ENCODE measurements around the gene BATF.

The BATF gene

DNA sequence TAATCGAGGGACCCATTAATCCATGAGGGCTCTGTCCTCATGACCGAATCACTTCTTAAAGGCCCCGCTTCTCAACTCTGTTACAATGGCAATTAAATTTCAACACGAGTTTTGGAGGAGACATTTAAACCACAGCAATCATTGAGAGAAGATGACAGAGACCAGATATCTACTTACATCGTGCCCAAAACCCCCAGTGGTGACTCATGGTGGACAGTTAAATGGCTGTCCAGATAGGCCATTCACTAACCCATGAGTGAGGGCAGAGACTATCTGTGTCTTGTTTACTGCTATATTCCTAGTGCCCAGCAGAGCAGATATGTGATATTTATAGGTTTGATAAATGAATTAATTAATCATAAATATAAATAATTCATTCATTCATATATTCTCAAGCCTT lies 36.2 kb downstream of the BATF start:
- H3K9me3 Mint-ChIP-seq = no peaks in the 10 kb centered on the region
- no peak overlapping the region for H3K27ac Mint-ChIP-seq
- no peak overlapping the region for H3K4me3 Mint-ChIP-seq
- no peaks in the 10 kb centered on the region for H3K36me3 Mint-ChIP-seq (ENCODE audit: low read depth)
- H3K27me3 Mint-ChIP-seq (ENCODE audit: low read depth) = peaks cover 36% of the 10 kb centered on the region
- TF ChIP-seq, protein P1, sequence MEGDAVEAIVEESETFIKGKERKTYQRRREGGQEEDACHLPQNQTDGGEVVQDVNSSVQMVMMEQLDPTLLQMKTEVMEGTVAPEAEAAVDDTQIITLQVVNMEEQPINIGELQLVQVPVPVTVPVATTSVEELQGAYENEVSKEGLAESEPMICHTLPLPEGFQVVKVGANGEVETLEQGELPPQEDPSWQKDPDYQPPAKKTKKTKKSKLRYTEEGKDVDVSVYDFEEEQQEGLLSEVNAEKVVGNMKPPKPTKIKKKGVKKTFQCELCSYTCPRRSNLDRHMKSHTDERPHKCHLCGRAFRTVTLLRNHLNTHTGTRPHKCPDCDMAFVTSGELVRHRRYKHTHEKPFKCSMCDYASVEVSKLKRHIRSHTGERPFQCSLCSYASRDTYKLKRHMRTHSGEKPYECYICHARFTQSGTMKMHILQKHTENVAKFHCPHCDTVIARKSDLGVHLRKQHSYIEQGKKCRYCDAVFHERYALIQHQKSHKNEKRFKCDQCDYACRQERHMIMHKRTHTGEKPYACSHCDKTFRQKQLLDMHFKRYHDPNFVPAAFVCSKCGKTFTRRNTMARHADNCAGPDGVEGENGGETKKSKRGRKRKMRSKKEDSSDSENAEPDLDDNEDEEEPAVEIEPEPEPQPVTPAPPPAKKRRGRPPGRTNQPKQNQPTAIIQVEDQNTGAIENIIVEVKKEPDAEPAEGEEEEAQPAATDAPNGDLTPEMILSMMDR (IDR thresholded peaks at IDR 0.05; ENCODE audit: unreplicated experiment in 3 of 3) = no peak
- H3K4me1 Mint-ChIP-seq = no peaks in the 10 kb centered on the region

DNA sequence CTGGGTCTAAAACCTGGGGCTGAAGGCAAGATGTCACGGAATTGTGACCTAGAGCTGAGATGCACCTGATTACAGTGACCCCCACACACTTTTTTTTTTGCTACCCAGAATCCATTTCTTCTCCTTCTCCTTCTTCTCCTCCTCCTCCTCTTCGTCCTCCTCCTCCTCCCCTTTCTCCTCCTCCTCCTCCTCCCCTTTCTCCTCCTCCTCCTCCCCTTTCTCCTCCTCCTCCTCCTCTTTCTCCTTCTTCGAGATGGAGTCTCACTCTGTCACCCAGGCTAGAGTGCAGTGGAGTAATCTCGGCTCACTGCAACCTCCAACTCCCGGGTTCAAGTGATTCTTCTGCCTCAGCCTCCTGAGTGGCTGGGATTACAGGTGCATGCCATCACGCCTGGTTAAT lies 36.8 kb downstream of the BATF start:
- no peaks in the 10 kb centered on the region for H3K4me1 Mint-ChIP-seq
- no peak overlapping the region for H3K27ac Mint-ChIP-seq
- no peak overlapping the region for H3K4me3 Mint-ChIP-seq
- H3K9me3 Mint-ChIP-seq = no peaks in the 10 kb centered on the region
- H3K36me3 Mint-ChIP-seq (ENCODE audit: low read depth) = no peaks in the 10 kb centered on the region
- TF ChIP-seq, protein P1 (IDR thresholded peaks at IDR 0.05; ENCODE audit: unreplicated experiment in 3 of 3) = no peak
- peaks cover 33% of the 10 kb centered on the region for H3K27me3 Mint-ChIP-seq (ENCODE audit: low read depth)

DNA sequence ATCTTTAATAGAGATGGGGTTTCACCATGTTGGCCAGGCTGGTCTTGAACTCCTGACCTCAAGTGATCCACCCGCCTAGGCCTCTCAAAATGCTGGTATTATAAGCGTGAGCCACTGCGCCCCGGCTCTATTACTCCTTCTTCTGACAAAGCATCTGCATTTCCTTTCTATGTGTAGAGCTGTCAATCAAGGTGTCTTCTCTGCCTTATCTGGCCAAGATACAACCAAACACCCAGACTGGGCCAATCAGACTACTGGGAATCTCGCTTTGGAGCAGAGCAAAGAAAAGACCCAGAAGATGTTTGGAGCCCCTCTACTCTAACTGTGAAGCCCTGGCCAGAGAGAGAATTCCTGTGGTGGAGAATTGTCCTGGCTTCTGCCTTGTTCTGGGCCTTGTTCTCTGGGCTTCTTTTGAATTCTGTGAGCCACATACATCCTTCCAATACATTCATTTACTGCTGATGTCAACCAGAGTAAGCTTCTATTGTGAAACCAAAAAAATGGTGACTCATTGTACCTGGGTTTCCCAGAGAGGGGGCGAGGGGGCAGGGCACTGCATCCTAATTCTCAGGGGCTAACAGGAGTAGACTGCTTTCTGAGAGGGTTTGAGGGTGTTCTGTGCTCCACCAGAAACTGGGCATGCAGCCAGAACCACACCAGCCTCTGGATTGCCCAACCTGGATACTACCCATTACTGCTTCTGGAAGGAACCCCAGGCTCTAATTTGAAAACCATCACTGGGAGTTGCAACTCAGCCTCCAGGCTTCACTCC lies 37.4 kb downstream of the BATF start:
- Mint-ChIP-seq H3K36me3 (ENCODE audit: low read depth) (no peaks in the 10 kb centered on the region), H3K9me3 (no peaks in the 10 kb centered on the region), H3K27me3 (ENCODE audit: low read depth) (peaks cover 35% of the 10 kb centered on the region), H3K4me3 (no peak overlapping the region), H3K27ac (no peak overlapping the region), H3K4me1 (no peaks in the 10 kb centered on the region)
- TF ChIP-seq, protein P1 (IDR thresholded peaks at IDR 0.05; ENCODE audit: unreplicated experiment in 3 of 3) = no peak

DNA sequence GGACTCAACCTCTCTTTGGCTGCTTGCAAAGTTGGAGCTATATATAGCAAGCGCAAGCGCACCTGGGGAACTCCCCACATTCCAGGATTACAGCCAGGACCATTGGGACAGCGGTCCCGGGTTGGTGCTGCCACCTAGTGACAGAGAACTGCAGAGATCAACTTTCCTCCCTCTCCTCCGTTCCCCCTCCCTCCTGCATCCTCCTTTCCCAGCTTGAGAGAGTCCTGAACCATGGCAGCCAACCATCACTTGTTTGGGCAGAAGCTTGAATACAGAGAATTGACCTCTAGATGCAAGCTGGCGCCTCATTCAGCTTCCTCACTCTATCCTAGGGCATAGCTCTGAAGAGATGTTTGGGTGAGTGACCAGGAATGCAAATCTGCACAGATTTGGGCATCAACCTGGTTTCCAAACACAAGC lies 38.8 kb downstream of the BATF start:
- Mint-ChIP-seq H3K4me3 (no peak overlapping the region), H3K27ac (no peak overlapping the region), H3K9me3 (no peaks in the 10 kb centered on the region), H3K36me3 (ENCODE audit: low read depth) (no peaks in the 10 kb centered on the region), H3K4me1 (no peaks in the 10 kb centered on the region), H3K27me3 (ENCODE audit: low read depth) (peaks cover 35% of the 10 kb centered on the region)
- TF ChIP-seq, protein P1 (IDR thresholded peaks at IDR 0.05; ENCODE audit: unreplicated experiment in 3 of 3) = peak; percentile 71 to 89 (median 83)

DNA sequence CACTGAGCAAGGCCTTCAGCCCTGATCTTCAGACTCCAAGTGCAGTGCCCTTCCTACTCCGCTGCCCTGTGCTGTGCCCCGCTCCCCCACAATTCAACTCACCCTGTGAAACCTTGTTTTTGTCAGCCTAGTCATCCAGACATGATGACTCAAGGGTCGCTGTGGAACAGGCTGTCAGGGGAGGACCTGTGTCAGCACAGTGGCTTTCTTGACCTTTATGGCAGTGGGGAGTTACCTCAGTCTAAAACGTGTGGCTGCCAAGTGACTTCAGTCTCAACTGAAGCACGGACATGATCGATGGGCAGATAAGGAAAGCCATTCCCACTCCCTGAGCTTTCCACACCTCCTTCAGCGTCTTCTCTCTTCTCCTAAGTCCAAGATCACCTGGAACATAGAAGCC lies 39.8 kb downstream of the BATF start:
- Mint-ChIP-seq H3K36me3 (ENCODE audit: low read depth) (no peaks in the 10 kb centered on the region), H3K27ac (no peak overlapping the region), H3K9me3 (no peaks in the 10 kb centered on the region), H3K27me3 (ENCODE audit: low read depth) (peaks cover 38% of the 10 kb centered on the region), H3K4me3 (no peak overlapping the region), H3K4me1 (no peaks in the 10 kb centered on the region)
- TF ChIP-seq, protein P1 (IDR thresholded peaks at IDR 0.05; ENCODE audit: unreplicated experiment in 3 of 3) = no peak

DNA sequence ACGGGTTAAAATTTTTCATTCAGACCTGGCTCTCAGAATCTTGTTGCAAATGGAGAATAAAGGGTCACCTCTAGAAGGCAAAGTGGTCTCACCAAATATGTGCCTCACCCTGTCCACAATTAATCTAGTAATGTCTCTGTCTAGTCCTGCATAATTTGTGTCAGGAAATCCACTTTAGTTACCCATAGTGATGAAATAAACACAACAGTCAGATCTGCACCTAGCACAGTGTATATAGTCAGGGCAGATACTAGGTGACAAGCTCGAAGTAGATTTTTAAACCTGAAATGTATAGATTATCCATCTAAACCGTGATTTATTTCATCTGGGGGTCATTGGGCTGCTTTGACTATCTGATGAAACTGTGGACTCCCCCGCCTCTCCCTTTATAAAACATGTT lies 40.2 kb downstream of the BATF start:
- no peak overlapping the region for H3K27ac Mint-ChIP-seq
- H3K4me1 Mint-ChIP-seq = no peaks in the 10 kb centered on the region
- H3K36me3 Mint-ChIP-seq (ENCODE audit: low read depth) = no peaks in the 10 kb centered on the region
- H3K27me3 Mint-ChIP-seq (ENCODE audit: low read depth) = peaks cover 38% of the 10 kb centered on the region
- TF ChIP-seq, protein P1 (IDR thresholded peaks at IDR 0.05; ENCODE audit: unreplicated experiment in 3 of 3) = no peak
- H3K9me3 Mint-ChIP-seq = no peaks in the 10 kb centered on the region
- no peak overlapping the region for H3K4me3 Mint-ChIP-seq

Measured in nephron (organoid).